ENCODE data around the gene RCOR2.
"Not testable (repeated sequence)": the region's sequence is repeated elsewhere in the genome, so short reads cannot be mapped to it uniquely, and the experiment has no call there.

RCOR2 gene

DNA sequence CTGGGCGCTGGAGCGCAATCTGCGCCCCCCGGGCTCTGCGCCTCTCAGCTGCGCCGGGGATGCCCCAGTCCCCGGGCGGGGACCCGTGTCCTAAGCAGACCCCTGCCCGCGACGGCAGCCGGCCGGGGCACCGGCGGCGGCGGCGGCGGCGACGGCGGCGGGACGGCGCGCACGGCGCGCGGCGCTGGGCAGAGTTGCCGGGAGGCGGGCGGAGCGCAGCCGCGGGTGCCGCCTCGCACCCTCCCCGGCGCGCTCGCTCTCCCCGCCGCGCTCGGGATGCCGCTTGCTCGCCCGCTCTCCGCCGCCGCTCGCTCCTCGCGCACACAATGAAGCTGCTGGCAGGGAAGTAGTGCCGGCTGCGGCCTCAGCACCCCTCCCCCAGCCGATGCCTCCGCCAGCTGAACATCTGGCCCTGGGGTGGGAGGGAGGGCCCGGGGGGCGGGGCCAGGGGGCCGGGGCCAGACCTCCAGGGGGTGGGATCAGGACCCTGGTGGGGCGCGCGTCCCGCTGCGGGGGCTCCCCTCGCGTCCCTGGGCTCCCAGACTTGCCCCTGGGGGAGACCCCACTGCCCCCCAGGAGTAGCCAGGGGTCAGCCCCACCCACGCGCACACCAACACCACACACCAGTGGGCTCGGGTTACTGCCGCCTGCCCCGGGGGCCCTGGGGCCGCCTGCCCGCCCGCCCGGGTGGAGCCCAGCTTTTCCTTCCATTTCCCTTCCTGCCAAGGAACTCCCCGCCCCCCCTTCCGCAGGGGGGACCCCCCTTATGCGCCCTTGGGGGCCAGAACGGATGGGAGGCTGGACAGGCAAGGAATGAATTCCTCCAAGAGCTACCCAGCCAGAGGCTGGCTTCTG lies at the start of gene RCOR2:
TSS of gene RCOR2 (minus strand) at position 328 of the 855 bp plus-strand sequence. CDS start 708 bp downstream, outside the sequence.
- DNase-seq: peak; percentile 28

- no peak for DNase-seq
Measured at GRCh38 chr11:63966444-63966843, 49.5 kb upstream of the RCOR2 start.

- DNase-seq: not testable (repeated sequence)
Measured at GRCh38 chr11:63963895-63964294, 46.9 kb upstream of the RCOR2 start.

GRCh38 chr11:63961608-63962412 lies 44.8 kb upstream of the RCOR2 start:
- no peak for DNase-seq

DNA sequence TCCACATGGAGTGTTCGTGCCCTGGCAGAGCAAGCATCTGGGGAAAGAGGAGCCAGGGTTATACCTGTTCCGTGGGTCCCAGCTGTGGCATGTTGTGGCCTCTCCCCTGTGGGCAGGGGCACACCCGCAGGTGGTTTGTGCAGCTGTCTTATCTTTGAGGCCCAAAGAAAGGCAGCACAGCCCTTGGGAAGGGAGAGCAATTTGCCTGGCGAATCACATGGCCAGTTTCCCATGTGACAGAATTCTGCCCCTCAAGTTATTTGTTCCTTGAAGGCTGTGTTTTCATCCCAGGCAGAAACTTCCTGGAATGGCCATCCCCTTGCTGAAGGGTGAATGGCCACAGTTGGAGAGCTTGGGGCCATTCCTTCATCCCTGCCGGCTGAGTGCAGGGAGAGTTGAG lies 41.0 kb upstream of the RCOR2 start:
- DNase-seq: no peak

GRCh38 chr11:63952570-63952969 lies 35.6 kb upstream of the RCOR2 start:
- no peak for DNase-seq

GRCh38 chr11:63951779-63952536 lies 35.0 kb upstream of the RCOR2 start:
- DNase-seq: no peak

DNA sequence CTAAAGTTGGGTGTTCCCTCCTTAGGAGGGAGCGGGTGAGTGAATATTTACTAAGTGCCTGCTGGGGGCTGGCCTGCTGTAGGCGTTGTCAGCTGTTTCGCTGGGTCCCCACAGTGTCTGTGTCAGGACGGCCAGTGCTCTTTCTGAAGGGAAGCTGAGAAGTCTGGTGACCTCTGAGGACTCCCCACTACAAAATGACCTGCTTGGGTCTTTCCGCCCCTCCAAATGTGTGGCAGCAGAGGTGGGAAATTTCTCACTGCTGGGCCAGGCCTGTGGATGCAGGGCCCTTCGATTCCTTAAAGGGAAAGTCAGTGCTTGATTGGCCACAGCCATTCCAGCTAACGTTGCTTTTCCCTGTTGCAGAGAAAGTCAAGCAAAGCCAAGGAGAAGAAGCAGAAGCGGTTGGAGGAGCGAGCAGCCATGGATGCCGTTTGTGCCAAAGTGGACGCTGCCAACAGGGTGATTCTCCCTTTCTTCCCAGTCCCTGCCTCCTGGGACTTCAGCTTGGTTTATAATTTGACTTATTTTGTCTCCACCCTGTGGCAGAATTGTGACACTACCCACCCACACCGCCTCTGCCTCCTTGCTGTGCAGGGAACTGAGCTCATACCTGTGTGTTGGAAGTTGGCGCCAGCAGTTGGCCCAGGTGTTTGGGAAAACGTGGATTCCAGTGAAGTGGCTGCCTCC lies 28.7 kb upstream of the RCOR2 start:
- DNase-seq: no peak

DNA sequence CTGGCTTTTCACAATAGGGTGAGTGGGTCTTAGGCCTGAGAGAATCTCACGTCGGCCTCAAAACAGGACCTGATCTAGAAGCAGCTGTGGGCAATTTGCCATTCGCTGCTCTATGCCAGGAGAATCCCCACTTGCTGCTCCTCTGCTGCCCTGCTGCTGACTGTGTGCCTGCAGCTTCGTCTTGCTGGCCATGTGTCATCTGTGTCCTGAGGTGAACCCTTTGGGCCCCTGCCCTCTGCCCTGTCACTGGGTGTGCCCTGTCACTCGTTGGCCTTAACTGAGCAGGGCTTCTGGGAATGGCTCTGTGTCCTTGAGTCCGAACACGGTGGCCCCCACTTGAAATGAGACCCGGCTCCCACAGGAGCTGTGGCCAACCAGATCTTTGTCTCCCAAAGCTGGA lies 28.0 kb upstream of the RCOR2 start:
- no peak for DNase-seq

- DNase-seq: no peak
Measured at GRCh38 chr11:63942803-63943202, 25.8 kb upstream of the RCOR2 start.

GRCh38 chr11:63941901-63942300 lies 24.9 kb upstream of the RCOR2 start:
- DNase-seq: no peak

- no peak for DNase-seq
Measured at GRCh38 chr11:63940786-63941185, 23.8 kb upstream of the RCOR2 start.

DNA sequence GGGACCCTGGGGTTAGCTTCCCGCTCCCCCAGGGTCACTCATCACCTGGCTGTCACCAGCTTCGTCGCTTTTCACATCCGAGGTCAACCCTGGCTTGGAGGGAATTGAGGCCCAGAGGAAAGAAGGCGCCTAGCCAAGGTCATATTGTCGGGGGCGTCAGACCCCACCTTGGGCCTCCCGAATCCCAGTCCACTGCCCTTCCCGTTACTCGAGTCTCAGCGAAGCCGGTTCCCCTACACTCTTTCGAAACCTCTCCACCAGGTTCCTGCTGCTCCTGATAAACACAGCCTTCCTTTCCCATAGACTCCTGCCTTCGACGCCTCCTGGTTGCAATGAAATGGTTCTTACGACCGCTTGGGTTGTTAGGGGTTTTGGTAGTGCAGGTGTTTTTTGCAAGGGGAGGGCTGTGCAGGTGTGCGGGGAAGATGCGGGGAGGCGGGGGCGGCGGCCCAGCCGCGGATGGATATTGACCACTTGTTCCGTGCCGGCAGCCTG lies 22.5 kb upstream of the RCOR2 start:
- no peak for DNase-seq

- DNase-seq: peak; percentile 63
Measured at GRCh38 chr11:63938479-63939396, 21.8 kb upstream of the RCOR2 start, which contains the start of gene NAA40. TSS of gene NAA40 (plus strand) at chr11:63939002. CDS start at chr11:63939097, 95 bp downstream.

DNA sequence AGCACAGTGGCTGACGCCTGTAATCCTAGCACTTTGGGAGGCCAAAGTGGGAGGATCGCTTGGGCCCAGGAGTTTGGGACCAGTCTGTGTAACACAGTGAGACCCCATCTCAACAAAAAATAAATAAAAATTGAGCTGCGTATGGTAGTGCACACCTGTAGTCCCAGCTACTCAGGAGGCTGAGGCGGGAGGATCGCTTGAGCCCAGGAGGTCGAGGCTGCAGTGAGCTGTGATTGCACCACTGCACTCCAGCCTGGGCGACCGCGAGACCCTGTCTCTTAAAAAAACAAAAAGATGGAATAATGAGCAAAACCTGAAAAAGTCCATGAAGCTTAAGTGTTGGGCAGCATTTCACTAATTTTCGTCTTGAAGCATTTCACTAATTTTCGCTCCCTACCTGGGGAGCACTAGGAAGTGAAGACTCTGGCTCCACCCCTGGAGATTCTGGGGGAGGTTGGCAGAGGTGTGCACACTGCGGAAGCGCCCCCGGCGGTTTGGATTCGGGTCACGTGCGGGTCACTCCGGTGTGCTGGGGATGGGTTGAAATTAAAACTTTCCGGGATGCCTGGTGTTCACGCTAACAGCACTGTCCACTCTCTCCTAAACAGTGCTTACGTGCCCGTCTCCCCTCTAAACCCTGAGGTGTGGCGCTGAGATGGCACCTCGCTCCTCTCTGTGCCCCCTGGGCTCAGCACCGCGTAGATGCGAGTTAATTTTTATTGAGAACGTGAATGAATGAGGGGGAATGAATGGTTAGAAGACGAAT lies 20.9 kb upstream of the RCOR2 start:
- no peak for DNase-seq

DNA sequence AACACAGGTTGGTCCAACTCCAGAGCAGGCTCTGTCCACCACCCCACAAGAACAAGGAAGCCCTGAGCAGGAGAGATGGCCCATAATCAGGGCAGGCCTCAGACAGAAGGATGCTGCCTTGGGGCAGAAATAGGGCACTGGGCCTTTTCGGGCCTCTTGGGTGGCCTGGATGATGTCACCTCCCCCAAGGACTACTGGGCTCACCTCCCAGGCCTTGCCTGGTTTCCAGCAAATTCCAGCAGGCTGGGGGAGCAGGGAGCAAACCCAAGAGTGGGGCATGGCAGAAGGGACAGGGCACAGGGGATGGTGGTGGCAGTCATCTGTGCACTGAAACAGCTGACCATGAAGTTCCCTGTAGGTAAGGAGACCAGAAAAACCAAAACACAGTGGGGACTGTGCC lies 16.5 kb upstream of the RCOR2 start:
- no peak for DNase-seq

- DNase-seq: no peak
Measured at GRCh38 chr11:63931876-63932275, 14.9 kb upstream of the RCOR2 start.

- no peak for DNase-seq
Measured at GRCh38 chr11:63931045-63931444, 14.1 kb upstream of the RCOR2 start.

DNA sequence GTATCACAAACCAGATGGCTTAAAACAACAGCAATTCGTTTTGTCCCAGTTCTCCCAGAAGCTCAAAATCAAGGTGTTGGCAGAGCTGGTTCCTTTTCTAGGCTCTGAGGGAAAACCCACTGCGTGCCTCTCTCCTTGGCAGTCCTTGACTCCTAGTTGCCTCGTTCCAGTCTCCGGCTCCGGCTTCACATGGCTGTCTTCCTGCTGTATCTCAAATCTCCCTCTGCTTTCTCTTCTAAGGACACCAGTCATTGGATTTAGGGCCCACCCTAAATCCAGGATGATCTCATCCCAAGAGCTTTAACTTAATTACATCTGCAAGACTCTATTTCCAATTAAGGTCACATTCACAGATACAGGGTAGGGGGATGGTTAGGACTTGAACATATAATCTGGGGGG lies 12.7 kb upstream of the RCOR2 start:
- no peak for DNase-seq

DNA sequence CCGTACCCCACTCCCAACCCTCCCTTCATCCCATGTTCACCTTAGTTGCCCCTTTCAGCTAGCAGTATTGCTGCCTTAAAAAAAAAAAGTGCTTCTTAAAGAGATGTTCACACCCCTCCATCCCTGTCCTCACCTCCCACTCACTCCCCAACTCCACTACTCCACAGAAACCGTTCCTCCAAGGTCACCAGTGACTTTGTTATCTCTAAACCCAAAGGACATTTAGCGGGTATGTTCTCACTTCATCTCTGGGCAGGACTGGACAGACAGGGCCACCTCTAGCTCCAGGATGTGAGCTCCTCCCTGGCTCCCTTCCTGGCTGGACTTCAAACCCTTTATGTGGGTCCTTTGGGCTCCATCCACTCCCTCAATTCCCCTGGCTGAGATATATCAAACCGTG lies 6.4 kb upstream of the RCOR2 start:
- DNase-seq: no peak

Measured in NCI-H1436 treated with DMSO at 0.1 percent for 48 hours (cell line).